GM19025 (cell line): Measurements from ENCODE around the gene COBLL1.

Experiments
- ATAC-seq: cut with Tn5 transposase; IDR thresholded peaks from one replicate; pipeline ENCODE4 v1.9.1; 2021; ENCODE audit warnings: mild to moderate bottlenecking, low read depth, moderate library complexity; ENCODE audit not compliant: unreplicated experiment

COBLL1 gene

GRCh38 chr2:164693834-164694233 is 147.8 kb downstream of the COBLL1 start:
- no peak for ATAC-seq

- ATAC-seq, result no peak
These were observed 148.2 kb downstream of the COBLL1 start for GRCh38 chr2:164693390-164693789.

- no peak for ATAC-seq
These were observed 148.7 kb downstream of the COBLL1 start for GRCh38 chr2:164692958-164693357.

GRCh38 chr2:164692114-164692513 is 149.5 kb downstream of the COBLL1 start:
- no peak for ATAC-seq

DNA sequence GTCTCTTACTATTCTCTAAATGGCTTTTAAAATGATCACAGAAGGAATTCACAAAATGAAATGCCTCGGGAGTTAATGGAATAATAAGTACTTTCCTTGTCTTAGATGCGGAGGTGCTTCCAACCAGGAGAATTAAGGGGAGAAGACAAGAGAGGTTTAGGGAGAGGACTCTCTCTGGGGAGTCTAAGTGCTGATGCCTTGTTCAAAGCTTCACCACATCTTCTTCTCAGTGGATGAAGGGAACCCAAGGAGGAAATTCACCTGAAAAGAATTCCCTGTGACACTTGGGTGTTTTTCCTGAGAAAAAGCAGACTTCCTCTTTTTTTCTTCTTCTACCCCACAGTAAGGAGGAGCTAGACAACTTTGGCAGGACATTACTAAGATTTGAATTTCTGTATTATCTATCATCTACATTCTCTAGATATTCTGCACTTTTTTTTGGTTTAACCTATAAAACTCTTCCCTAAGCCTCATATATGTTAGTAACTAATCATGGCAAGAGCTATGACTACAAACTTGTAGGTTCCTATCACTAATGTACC is 150.2 kb downstream of the COBLL1 start:
- no peak for ATAC-seq

GRCh38 chr2:164690361-164690760 is 151.3 kb downstream of the COBLL1 start:
- ATAC-seq, result no peak

GRCh38 chr2:164688896-164689419 is 152.7 kb downstream of the COBLL1 start:
- ATAC-seq, result no peak

GRCh38 chr2:164681009-164681408 is 160.6 kb downstream of the COBLL1 start:
- no peak for ATAC-seq

GRCh38 chr2:164678631-164679149 is 162.9 kb downstream of the COBLL1 start:
- ATAC-seq, result no peak

DNA sequence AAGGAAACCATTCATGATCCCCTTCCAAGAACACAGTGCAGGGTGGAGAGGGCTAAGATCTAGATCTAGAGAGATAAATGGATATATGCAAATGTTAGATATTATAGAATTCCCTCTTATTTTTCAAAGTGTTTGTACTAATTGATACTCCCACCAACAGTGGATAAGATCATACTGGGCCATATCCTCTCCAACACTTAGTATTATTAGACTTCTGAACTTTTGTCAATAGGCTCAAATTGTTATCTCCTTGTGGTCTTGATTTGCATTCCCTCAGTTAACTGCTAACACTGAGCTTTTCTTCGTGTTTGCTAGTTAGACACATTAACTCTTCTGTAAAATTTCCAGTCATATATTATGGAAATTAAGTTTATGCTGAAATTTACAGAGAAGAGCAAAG is 163.9 kb downstream of the COBLL1 start:
- ATAC-seq, result no peak

DNA sequence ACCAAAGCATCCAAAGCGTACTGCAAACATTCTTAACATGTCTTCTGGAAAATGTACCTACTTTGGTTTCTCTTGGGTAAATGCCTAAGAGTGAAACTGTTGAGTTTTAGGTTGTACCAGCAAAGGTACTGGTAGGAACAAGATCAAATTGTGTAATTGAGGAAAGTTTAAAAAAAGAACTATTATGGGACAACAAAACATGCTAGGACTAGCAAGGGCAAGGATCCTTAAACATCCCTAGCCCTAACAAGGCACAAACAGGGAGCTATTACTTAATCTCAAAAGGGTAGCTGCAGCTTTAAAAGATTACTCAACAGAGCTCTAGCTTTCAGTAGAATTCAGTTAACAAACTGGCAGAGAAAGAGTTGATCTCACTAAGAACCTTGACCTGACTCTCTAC is 164.4 kb downstream of the COBLL1 start:
- no peak for ATAC-seq

- ATAC-seq, result no peak
These were observed 165.9 kb downstream of the COBLL1 start for GRCh38 chr2:164675687-164676086.

DNA sequence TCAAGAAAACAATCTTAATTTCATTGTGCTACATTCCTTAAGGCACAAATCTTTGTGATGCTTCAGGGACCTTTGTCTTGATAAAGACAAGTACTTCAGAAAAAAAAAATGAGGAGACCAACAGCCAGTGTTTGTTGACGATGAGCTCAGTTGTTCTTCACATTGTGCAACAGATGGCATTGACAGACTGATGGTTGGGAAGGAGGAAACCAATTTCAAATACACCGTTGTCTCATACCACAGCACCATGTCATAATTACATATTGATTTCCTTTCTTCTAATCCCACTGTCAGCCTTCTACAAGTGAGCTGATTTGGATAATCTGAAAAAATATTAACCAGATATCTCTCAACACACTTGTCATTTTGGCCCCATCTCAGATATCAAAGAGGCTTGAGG is 166.6 kb downstream of the COBLL1 start:
- no peak for ATAC-seq

DNA sequence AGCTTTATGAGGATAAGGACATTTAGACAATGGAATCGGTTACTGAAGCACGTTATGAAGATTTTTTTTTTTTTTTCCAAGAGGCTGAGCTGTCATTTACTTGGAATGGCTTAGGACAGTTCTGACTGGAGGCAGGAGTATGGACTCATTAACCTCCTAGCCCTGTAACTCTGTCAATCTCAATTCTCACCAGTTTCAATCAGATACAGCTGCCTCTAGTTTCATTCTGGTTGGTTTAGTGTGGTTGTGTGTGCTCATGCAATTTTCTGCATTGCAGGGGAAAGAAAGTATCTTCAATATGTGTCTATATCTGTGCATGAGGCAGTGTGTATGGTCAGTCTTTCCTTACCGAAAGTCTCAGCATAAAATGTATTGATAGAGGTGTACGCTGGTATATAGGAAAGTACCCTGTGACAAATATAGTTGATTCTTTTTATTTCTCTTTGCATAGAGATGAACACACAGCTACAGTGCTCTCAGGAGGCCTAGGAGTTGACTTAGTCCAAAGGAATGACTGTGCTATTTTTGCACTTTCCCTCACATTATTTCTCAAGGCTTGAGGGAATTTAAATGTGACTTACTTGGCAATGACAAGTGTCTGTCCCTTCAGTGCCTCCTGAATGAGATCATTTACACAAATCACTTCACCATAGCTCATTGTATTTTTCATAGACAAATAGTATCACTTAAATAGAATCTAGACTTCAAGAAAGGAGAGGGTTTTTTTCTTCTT is 169.8 kb downstream of the COBLL1 start:
- ATAC-seq, result no peak

GRCh38 chr2:164669291-164669690 is 172.3 kb downstream of the COBLL1 start:
- ATAC-seq, result no peak

DNA sequence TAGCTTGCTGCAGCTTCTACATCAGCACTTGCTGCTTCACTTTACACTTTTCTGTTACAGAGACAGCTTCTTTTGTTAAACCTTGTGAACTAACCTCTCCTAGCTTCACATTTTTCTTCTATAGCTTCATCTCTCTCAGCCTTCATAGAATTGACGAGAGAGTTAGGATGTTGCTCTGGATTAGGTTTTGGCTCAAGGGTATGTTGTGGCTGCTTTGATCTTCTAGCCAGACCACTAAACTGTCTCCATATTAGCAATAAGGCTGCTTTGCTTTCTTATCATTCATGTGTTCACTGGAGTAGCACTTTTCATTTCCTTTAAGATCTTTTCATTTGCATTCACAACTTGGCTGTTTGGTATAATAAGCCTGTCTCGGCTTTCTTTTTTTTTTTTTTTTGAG is 174.1 kb downstream of the COBLL1 start:
- ATAC-seq, result no peak

DNA sequence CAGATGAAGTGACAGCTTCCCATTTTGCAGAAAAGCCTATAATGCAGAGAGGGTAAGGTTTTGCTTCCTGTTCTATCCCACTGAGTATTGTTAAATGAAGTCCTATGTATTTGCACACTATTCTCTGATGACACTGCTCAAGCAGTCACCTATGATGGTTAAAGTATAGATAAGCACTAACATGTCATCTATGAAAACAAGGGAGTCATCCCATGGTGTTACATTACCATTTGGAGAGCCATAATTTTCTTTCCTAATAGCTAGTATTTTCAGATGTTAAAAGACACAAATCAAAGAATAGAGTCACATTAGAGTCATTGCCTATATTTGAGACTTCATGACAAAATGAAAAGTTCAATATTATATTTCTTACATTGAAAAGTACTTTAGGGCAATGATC is 177.6 kb downstream of the COBLL1 start:
- no peak for ATAC-seq

DNA sequence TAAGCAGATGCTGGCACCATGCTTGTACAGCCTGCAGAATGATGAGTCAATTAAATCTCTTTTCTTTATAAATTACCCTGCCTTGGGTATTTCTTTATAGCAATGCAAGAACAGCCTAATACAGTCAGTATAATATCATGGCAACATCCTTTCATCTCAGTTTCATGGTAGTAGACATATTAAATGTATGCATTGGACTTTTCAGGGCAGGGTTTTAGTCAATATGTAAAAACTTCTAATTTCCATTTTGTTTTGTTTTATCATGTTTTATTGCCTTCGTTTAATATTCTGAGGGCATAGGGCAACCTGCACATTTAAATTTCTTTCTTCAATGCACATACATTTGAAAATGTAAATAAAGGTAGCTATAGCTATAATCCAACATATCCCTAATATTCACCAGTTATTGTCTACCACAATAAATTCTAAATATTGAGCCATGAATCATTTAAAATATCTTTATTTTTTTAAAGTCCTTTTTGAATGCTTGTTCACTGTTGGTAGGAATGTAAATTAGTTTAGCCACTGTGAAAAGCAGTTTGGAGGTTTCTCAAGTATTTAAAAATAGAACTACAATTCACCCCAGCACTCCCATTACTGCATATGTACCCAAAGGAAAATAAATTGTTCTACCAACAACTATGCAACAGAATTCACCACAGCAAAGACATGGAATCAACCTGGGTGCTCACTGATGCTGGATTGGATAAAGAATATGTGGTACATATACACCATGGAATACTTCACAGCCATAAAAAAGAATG is 178.6 kb downstream of the COBLL1 start:
- ATAC-seq, result no peak

DNA sequence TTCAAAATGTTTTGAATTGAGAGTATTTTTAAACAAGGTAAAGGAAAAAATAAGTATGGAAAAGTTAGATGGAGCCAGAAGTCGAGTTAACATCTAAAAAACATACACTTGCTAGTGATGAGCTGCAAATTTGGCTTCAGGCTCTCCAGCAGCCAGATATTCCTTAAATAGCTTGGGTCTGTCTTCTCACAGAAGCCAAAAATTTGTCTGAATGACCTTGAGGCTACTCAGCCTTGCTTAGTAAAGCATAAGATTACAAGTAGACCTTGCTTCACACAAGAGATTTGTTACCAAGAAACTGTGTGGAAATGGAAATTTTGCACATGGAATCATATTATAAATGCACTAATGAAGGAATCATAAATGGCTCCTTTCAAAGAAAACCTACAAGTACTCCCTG is 179.6 kb downstream of the COBLL1 start:
- ATAC-seq, result no peak

DNA sequence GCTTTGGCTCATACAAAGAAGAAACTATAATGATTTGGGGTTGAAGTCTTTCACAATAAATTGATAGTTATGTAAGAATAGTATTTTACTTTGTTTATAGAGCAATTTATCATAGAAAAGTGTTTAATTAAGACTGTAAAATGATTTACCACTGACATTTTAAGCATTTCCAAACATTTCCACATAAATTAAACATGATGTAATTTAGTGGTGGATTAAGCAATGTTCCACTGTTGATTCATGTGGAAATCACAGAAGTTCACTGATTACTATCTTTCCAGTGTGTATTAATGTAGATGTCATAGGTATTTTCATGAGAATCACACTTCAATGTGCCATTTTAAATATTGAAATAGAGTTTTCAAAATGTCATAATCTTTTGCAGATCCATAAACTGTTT is 180.3 kb downstream of the COBLL1 start:
- no peak for ATAC-seq

- no peak for ATAC-seq
These were observed 184.5 kb downstream of the COBLL1 start for GRCh38 chr2:164657129-164657528.
